Natural killer cell treated with Interleukin-12 subunit alpha and Interleukin-12 subunit beta and Interleukin-15 and Interleukin-18, amount 100 ng/mL, for 72 hours (primary cell): Measurements from ENCODE around the gene CEP164. TPM values are rescaled to one million over a fixed set of nuclear protein-coding genes. Genes with fewer than 3 reads are reported as not detected.
"Not testable (repeated sequence)": the region's sequence is repeated elsewhere in the genome, so short reads cannot be mapped to it uniquely, and the experiment has no call there.

Experiments
- ATAC-seq, 2 donors: fragments of 150-1000 bp; cut with Tn5 transposase in 1 of 2; sonication (Bioruptor Pico), chemical (Tn5 transposase) in 1 of 2; 2 replicates each; pipeline ENCODE4 v1.10.0; 2021
- DNase-seq: peaks from one replicate; pipeline ENCODE4 v3.0.0; 2022; ENCODE audit warnings: low spot score
- H3K27ac Mint-ChIP-seq, 2 donors: 1 replicate in 1 of 2; 2 replicates in 1 of 2; pipeline ENCODE4 v1.8.0; 2022; ENCODE audit warnings: mixed read lengths in 2 of 2, mild to moderate bottlenecking in 1 of 2, moderate library complexity in 1 of 2
- H3K27me3 Mint-ChIP-seq, 2 donors: 1 replicate in 1 of 2; 2 replicates in 1 of 2; pipeline ENCODE4 v1.8.0; 2022; ENCODE audit warnings: mixed read lengths in 2 of 2
- H3K36me3 Mint-ChIP-seq: one replicate; pipeline ENCODE4 v1.8.0; 2022; ENCODE audit warnings: mixed read lengths
- H3K4me1 Mint-ChIP-seq, 2 donors: 1 replicate in 1 of 2; 2 replicates in 1 of 2; pipeline ENCODE4 v1.8.0; 2022; ENCODE audit warnings: low read depth in 2 of 2, mixed read lengths in 2 of 2, mild to moderate bottlenecking in 1 of 2
- H3K4me3 Mint-ChIP-seq: one replicate; pipeline ENCODE4 v1.8.0; 2022; ENCODE audit warnings: mixed read lengths
- H3K9me3 Mint-ChIP-seq: 2 replicates; pipeline ENCODE4 v1.8.0; 2022; ENCODE audit warnings: mixed read lengths
- total RNA-seq, 2 donors: library from RNA; stranded (reverse); gene quantifications; one replicate each; pipeline ENCODE4 v1.2.3, GENCODE V29; 2022

Gene CEP164
- total RNA-seq, 2 donors from 2014 or later, result 30.1 to 60.8 TPM

GRCh38 chr11:117315285-117316196, 12.1 kb upstream of the CEP164 start:
- ATAC-seq (peak; percentile 80 to 81), DNase-seq (no peak)
- H3K27me3 Mint-ChIP-seq, result peaks cover 34 to 37% of the 10 kb centered on the region in 2 donors
- H3K4me1 Mint-ChIP-seq, result peaks cover 0 to 9% of the 10 kb centered on the region in 2 donors
- no peak overlapping the region for H3K27ac Mint-ChIP-seq
- H3K9me3 Mint-ChIP-seq, result no peaks in the 10 kb centered on the region
- peak overlapping the region; percentile 60 for H3K4me3 Mint-ChIP-seq
- H3K36me3 Mint-ChIP-seq, result no peaks in the 10 kb centered on the region

- DNase-seq, result no peak
- peaks cover 31 to 32% of the 10 kb centered on the region in 2 donors for H3K27me3 Mint-ChIP-seq
Observed at GRCh38 chr11:117316197-117316961, 11.3 kb upstream of the CEP164 start, which contains the start of gene BACE1. BACE1 (minus strand) TSS chr11:117316256; CDS start chr11:117315795, 461 bp downstream.

GRCh38 chr11:117318738-117319137, 8.9 kb upstream of the CEP164 start:
- H3K4me3 Mint-ChIP-seq, result no peak overlapping the region
- no peaks in the 10 kb centered on the region for H3K36me3 Mint-ChIP-seq
- H3K9me3 Mint-ChIP-seq, result no peaks in the 10 kb centered on the region
- H3K27ac Mint-ChIP-seq, result no peak overlapping the region
- peaks cover 0 to 9% of the 10 kb centered on the region in 2 donors for H3K4me1 Mint-ChIP-seq
- DNase-seq (no peak), ATAC-seq (no peak)
- peaks cover 16 to 23% of the 10 kb centered on the region in 2 donors for H3K27me3 Mint-ChIP-seq

More at GRCh38 chr11:117316197-117316961, 11.3 kb upstream of the CEP164 start, which contains the start of gene BACE1:
- ATAC-seq, result peak in 1 of 2 donors; percentile 36
- peak within 1 kb of the TSS; percentile 60 for H3K4me3 Mint-ChIP-seq
- peaks cover 0 to 9% of the 10 kb centered on the region in 2 donors for H3K4me1 Mint-ChIP-seq
- no peaks in the 10 kb centered on the region for H3K9me3 Mint-ChIP-seq
- H3K36me3 Mint-ChIP-seq, result no peaks in the 10 kb centered on the region
- H3K27ac Mint-ChIP-seq, result no peak within 1 kb of the TSS

- peaks cover 16 to 18% of the 10 kb centered on the region in 2 donors for H3K27me3 Mint-ChIP-seq
- no peak for ATAC-seq
- H3K4me1 Mint-ChIP-seq, result peaks cover 0 to 9% of the 10 kb centered on the region in 2 donors
- no peaks in the 10 kb centered on the region for H3K36me3 Mint-ChIP-seq
- DNase-seq, result no peak
- no peaks in the 10 kb centered on the region for H3K9me3 Mint-ChIP-seq
- H3K4me3 Mint-ChIP-seq, result no peak overlapping the region
- no peak overlapping the region for H3K27ac Mint-ChIP-seq
Observed at GRCh38 chr11:117319214-117319840, 8.3 kb upstream of the CEP164 start.

- not testable (repeated sequence) for H3K4me1 Mint-ChIP-seq, H3K27ac Mint-ChIP-seq, H3K9me3 Mint-ChIP-seq, DNase-seq, H3K27me3 Mint-ChIP-seq, H3K36me3 Mint-ChIP-seq
- ATAC-seq, result peak in 1 of 2 donors; percentile 0
- H3K4me3 Mint-ChIP-seq, result peak overlapping the region; percentile 64
Observed at GRCh38 chr11:117327255-117327566, 443 bp upstream of the CEP164 start.

- Mint-ChIP-seq H3K27me3 (no peaks in the 10 kb centered on the region), H3K4me3 (no peak overlapping the region), H3K4me1 (peaks cover 0 to 10% of the 10 kb centered on the region in 2 donors), H3K36me3 (no peaks in the 10 kb centered on the region), H3K27ac (no peak overlapping the region), H3K9me3 (no peaks in the 10 kb centered on the region)
- peak in 1 of 2 donors; percentile 18 for ATAC-seq
- DNase-seq, result no peak
Observed at GRCh38 chr11:117328375-117329010, 839 bp downstream of the CEP164 start.

- DNase-seq, result no peak
- Mint-ChIP-seq H3K4me1 (peaks cover 5 to 7% of the 10 kb centered on the region in 2 donors), H3K27ac (no peak overlapping the region), H3K9me3 (no peaks in the 10 kb centered on the region), H3K4me3 (no peak overlapping the region), H3K36me3 (no peaks in the 10 kb centered on the region), H3K27me3 (no peaks in the 10 kb centered on the region)
- no peak for ATAC-seq
Observed at GRCh38 chr11:117332843-117333242, 5.2 kb downstream of the CEP164 start.

DNA sequence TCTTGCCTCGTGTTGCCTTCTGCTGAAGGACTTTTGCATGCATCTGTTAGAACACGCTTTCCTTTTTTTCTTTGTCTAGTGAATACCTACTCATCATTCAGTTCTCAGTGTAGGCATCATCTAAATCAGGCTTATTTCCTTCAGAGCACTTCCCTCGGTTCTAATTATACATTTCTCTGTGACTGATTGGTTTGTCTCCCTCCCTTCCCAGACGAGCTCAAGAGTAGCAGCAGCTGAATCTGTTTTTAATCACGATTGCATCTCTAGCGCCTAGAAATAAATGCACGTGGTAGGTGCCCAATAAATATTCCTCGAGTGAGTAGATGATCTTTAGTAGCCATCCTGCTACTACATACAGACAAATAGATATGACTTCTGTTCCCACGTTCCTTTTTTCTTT, 6.3 kb downstream of the CEP164 start:
- ATAC-seq (no peak), DNase-seq (no peak)
- H3K4me3 Mint-ChIP-seq, result no peak overlapping the region
- no peaks in the 10 kb centered on the region for H3K36me3 Mint-ChIP-seq
- H3K27me3 Mint-ChIP-seq, result no peaks in the 10 kb centered on the region
- H3K9me3 Mint-ChIP-seq, result no peaks in the 10 kb centered on the region
- H3K27ac Mint-ChIP-seq, result no peak overlapping the region
- H3K4me1 Mint-ChIP-seq, result peaks cover 5 to 7% of the 10 kb centered on the region in 2 donors

DNA sequence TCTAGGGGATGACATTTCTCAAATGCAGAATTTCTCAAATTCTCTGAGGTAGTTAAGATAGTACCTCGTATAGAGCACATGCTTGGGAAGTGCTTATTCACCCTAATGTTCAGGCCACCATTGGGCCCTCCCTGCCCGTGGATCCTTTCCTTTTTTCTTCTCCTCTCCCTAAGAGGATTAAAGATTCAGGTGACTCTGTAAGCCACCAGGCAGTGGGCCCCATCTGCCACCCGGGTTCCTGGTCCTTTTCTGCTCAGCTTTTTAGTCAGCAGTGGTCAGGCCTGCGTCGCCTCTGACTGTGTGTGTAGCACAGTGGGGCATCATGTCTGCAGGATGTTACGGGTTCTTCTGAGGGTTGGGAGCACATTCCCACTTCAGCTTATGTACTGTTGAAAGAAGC, 7.2 kb downstream of the CEP164 start:
- Mint-ChIP-seq H3K4me1 (peaks cover 5 to 6% of the 10 kb centered on the region in 2 donors), H3K9me3 (no peaks in the 10 kb centered on the region), H3K27me3 (no peaks in the 10 kb centered on the region), H3K36me3 (no peaks in the 10 kb centered on the region), H3K27ac (no peak overlapping the region), H3K4me3 (no peak overlapping the region)
- DNase-seq (no peak), ATAC-seq (no peak)

DNA sequence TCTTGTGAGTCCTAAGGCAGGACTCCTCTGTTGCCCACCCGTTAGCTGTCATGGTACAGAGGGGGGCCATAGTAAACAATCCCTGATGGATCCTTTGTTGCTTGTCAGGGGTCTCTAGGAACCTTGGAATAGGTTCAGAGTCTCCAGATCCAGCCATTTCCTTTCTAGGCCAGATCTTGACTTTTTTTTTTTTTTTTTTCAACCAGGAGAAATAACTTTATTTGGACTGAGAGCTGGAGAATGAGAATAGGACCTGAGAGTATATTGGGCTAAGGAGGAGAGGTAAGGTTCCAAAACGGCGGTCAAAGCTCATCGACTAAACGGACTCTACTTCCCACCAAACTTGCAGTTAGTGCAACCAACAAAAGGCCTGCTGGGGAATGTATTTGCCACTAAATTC, 7.7 kb downstream of the CEP164 start:
- Mint-ChIP-seq H3K27ac (no peak overlapping the region), H3K36me3 (no peaks in the 10 kb centered on the region), H3K4me1 (peaks cover 3 to 5% of the 10 kb centered on the region in 2 donors), H3K4me3 (no peak overlapping the region), H3K9me3 (no peaks in the 10 kb centered on the region), H3K27me3 (no peaks in the 10 kb centered on the region)
- no peak for DNase-seq
- ATAC-seq, result no peak

- peaks cover 3% of the 10 kb centered on the region for H3K36me3 Mint-ChIP-seq
- no peak overlapping the region for H3K4me3 Mint-ChIP-seq
- no peak overlapping the region for H3K27ac Mint-ChIP-seq
- no peaks in the 10 kb centered on the region for H3K27me3 Mint-ChIP-seq
- ATAC-seq (no peak), DNase-seq (no peak)
- H3K9me3 Mint-ChIP-seq, result no peaks in the 10 kb centered on the region
- peaks cover under 1 to 5% of the 10 kb centered on the region in 2 donors for H3K4me1 Mint-ChIP-seq
Observed at GRCh38 chr11:117337076-117337475, 9.4 kb downstream of the CEP164 start.

DNA sequence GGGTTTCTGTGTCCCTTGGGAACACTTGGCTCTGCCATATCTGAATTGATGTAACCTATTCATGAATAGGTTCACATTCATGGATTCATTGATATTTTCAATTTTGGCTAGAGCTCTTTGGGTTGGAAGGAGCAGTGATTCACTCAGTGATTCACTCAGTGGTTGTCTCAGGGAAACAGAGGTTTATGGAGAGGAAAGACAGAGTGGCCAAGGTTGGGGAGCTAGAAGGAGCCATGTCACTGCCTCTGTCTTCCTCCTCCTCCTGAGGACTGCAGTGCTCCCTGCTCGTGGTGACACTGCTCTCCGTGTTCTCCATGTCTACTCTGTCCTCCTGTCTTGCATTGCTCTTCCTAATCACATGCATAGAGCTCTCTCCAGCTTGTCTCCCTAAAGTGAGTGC, 17.4 kb downstream of the CEP164 start:
- peaks cover 16% of the 10 kb centered on the region for H3K36me3 Mint-ChIP-seq
- H3K27ac Mint-ChIP-seq, result no peak overlapping the region
- H3K4me3 Mint-ChIP-seq, result no peak overlapping the region
- peaks cover 0 to 3% of the 10 kb centered on the region in 2 donors for H3K4me1 Mint-ChIP-seq
- no peak for DNase-seq
- H3K9me3 Mint-ChIP-seq, result no peaks in the 10 kb centered on the region
- no peaks in the 10 kb centered on the region for H3K27me3 Mint-ChIP-seq
- no peak for ATAC-seq

DNA sequence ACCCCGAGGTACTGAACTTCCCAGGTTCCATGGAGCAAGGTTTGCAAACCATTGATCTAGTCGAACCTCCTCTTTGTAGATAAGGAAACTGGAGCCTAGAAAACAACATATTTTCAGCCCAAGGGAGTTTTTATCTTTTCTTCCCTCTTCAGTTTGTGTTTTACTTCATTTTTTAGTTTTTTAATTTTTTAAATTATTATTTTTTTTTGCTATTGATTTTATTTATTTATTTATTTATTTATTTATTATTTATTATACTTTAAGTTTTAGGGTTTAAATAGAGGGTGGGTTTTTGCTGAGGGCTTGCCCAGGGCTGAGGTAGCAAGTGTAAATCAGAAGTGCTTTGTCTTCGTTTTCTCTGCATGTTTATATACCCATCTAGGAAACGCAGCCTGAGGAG, 26.9 kb downstream of the CEP164 start:
- H3K27ac Mint-ChIP-seq, result no peak overlapping the region
- H3K36me3 Mint-ChIP-seq, result peaks cover 11% of the 10 kb centered on the region
- H3K4me1 Mint-ChIP-seq, result peaks cover 0 to 2% of the 10 kb centered on the region in 2 donors
- no peak for ATAC-seq
- no peak overlapping the region for H3K4me3 Mint-ChIP-seq
- no peaks in the 10 kb centered on the region for H3K9me3 Mint-ChIP-seq
- no peak for DNase-seq
- H3K27me3 Mint-ChIP-seq, result no peaks in the 10 kb centered on the region
